ENCODE measurements around the gene FAM78A.

The FAM78A gene

DNA sequence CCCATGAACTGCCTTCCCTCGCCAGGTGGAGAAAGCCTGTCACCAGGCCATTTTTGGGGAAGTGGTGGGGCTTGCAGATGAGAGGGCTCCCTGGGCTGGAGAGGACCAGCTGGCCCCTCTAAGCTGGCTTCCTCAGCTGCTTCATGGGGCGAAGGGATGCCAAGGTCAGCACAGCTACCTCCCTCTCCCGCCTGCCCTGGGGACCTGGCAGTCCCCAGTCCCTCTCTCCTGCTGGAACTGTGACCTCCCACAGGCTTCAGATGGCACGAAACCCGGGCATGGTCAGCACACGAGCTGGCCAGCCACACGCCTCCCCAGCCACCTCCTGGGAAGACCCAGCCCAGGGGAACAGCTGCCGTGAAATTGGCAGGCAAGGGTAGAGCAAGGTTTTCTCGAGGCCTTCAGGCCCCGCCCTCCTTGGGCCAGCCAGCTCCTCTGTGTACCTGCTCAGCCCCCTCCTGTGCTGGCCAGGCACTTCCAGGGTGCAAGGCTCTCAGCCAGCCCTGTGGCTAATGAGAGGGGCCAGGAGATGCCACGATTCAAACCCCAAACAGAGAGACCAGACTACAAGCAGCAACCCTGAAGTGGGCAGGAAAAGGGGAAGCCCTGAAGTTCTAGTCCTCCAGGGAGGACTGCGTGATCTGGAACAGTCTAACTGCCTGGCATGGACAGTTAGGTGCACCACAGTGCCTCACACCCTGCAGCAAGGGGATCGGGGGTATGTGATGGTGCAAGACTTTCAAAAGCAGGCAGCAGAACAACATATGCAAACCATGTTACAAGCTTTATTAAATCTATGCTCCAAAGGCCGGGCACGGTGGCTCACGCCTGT, 26.1 kb upstream of the FAM78A start:
- no peak for DNase-seq (ENCODE audit: low read depth in 3 of 3)

DNA sequence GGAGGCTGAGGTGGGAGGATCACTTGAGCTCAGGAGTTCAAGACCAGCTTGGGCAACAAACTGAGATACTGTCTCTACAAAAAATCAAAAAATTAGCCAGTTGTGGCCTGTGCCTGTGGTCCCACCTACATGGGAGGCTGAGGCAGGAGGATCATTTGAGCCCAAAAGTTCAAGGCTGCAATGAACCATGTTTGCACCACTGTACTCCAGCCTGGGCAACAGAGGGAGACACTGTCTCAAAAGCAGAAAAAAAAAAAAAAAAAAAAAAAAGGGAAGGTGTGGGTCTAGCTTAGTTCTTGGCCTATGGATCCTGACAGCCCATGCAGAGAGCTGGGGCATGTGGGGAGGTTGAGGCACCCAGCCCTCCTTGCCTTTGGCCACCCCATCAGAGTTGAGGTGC, 24.1 kb upstream of the FAM78A start:
- DNase-seq (ENCODE audit: low read depth in 3 of 3): no peak

DNA sequence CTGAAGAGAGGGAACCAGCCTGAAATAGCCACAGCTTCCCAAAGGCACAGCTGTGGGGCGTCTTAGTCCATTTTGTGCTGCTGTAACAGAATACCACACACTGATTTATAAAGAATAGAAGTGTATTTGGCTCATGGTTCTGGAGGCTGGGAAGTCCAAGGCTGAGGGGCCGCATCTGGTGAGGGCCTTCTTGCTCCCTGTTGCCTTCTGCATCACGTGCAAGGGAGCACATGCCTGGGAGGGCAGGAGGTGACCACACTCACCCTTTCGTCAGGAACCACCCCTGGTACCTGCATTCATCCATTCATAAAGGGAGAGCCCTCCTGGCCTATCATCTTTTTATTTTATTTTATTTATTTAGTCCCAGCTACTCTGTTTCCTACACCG, 23.6 kb upstream of the FAM78A start:
- DNase-seq (ENCODE audit: low read depth in 3 of 3): no peak

DNA sequence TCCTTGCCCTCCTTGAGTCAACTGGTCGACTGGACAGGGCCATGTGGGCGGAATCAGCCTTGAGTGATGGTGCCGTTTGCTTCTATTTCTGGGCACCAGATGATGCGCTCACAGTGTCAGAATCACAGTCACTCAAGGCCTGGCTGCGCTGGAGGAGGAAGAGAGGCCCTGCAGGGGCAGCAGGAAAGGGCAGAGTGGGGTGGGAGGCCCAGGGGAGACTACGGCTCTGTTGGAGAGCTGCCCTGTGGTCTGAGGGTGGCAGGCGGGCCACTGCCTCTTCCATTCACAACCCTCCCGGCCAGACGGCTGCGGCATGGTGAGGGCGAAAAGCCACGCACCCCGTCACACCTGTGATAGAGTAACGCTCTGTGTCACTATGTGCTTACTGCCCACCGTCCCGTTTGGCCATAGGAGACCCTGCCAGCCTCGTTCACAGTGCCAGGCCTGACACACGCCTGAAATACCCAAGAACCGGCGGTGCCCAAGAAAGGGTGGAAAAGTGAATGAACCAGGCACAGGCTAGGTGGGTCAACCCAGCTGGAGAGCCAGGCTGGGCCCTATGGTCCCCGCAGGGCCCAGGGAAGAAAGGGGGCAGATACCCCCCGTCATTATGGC, 23.1 kb upstream of the FAM78A start:
- no peak for DNase-seq (ENCODE audit: low read depth in 3 of 3)

DNA sequence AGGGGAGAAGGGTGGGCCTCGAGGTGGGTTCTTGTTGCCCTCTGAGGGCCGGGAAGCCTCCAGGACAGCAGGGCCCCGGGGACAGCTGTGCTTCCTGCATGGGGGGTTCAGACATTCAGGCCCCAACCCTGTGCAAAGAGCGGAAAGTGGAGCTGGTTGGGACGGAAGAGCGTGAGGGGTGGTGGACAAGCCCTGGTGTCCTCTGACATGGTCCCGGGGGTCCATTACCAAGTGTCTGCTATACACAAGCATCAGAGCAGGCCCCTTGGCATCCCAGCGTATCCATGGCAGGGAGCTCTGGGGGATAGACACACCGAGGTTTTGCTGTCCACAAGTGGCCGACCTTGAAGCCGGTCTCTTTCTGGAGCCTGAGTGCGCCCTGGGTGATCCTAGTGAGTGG, 22.5 kb upstream of the FAM78A start:
- DNase-seq (ENCODE audit: low read depth in 3 of 3): no peak

DNA sequence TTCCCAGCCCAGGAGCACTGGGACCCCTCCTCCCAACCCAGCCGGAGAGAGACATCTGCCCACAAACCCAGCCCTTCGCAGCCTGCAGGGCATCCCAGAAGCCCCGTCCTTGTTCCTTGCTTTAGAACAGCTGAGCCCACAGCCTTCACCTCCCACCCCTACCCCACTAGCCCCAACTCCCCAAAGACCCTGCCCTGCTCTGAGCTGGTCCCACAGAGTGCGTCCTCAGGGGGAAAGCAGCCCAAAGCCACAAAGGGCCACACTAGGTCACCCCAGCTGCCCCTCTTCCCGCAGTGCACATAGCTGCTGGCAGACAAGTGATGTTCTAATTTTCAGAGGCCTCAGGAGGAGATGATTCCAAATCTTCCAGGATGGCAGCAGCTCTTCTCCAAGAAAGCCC, 22.0 kb upstream of the FAM78A start:
- no peak for DNase-seq (ENCODE audit: low read depth in 3 of 3)

DNA sequence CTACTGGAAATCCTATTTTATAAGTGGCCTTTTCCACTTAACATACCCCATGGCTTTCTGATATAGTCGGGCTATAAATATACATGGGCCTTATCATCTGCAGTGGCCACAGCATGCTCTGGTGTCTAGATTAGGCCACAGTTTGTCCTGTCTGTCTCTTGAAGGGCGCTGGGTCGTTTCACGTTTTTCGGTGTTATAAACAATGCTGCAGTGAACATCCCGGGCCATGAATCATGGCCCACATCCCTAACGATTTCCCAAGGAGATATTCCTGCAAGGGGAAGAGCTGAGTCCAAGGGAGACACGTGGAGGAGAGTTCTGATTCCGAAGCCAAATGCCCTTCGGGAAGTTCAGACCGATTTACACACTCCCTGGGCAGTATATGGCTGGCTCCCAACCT, 21.6 kb upstream of the FAM78A start:
- no peak for DNase-seq (ENCODE audit: low read depth in 3 of 3)

DNA sequence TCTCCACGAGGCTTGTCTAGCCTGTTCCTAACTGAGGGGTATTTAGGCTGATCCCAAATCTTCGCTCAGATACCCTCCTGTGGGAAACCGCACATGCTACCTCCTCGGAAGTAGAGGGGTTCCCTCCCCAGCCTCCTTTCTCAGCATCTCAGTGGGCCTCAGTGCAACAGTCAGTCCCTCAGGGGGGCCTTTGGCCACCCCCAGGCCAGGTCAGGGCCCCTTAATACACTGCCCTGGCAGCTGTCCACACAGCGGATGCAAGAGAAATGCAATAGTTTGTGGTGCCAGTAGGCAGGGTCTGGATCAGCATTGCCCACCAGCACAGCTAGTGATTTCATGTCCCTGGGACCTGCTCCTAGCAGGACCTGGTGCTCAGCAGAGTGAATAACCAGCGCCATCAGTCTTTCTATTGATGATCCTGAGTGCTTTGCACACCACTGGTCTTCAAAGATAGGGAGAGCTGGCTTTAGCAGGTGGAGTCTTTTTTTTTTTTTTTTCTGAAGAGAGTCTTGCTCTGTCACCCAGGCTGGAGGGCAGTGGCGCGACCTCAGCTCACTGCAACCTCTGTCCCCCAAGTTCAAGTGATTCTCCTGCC, 20.7 kb upstream of the FAM78A start:
- no peak for DNase-seq (ENCODE audit: low read depth in 3 of 3)

DNA sequence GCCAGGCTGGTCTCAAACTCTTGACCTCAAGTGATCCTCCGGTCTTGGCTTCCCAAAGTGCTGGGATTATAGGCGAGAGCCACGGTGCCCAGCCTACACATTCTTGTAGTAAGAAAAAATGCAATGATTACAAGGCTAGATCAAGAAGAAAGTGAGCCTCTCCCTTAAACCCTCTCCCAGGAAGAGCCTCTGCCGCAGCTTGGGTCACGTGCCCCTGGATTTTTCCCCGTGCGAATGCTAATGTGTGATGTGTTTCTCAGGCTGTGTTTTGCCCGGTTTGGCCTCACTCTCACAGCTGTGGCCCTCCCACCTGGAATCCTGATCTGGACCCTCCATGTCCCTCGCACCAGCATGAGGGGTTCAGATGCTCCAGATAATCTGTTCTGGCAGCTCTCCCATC, 20.1 kb upstream of the FAM78A start:
- no peak for DNase-seq (ENCODE audit: low read depth in 3 of 3)

DNA sequence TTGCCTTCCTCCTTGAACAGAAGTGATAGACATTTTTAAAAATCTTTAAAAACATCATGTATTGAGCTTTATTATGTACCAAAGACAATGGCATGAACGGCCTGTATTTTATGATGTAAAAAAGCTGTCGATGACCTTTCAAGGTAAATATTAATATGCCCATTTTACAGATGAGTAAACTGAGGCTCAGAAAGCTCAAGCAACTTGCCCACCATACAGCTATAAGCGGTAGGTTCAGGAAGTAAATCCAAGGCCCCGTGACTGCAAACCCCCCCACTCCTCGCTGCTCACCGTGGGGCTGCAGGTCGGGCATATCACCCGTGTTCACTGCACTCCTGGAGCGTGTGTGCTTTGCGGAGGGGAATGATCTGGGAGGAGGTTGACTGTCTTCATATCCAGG, 16.6 kb upstream of the FAM78A start:
- no peak for DNase-seq (ENCODE audit: low read depth in 3 of 3)

DNA sequence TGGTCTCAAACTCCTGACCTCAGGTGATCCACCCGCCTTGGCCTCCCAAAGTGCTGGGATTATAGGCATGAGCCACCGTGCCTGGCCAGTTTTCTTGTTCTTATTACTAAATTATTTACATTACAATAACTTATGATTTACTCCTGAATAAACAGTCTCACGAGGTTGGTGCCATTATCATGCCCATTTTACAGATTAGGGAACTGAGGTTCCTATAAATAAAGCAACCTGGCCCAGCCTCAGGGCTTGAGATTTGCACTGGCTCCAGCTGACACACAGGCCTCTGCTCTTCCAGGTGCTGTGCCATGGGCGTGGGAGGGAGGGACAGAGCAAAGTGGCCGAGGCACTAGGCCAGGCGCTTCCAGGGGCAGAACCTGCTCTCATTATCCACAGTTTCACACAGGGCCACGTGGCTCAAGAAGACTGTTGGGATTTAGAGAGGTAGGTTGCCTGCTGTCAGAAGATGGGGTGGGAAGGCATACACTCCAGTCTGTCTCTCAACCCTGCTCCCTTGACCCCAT, 15.5 kb upstream of the FAM78A start:
- DNase-seq (ENCODE audit: low read depth in 3 of 3): no peak

DNA sequence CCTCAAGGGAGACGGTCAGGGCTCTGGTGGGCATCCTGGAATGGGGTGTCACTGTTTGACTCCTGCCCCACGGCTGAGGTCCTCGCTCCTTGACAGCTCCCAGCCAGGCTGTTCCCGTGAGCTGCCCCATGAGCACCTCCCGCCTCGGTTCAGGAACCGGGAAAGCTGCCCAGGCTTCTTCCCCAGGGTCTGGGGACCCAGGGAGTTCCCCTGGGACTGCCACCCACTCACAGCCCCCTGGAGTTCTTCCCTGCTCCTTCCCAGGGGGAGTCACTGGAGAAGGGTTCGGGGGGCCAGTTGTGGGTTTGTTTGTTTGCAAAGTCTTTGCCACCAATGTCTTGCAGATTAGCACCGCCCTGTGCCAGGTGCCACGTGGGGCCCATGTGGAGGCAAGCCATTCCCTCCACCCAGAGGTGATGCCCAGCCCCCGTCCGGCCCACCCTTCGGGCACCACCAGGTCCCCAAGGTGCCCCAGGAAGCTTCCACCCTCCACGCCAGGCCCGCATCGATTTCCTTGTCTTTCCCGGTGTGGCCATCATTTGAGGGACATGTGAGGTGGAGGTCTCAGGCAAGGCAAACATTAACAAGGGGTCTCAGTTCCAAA, 14.6 kb upstream of the FAM78A start:
- DNase-seq (ENCODE audit: low read depth in 3 of 3): no peak

DNA sequence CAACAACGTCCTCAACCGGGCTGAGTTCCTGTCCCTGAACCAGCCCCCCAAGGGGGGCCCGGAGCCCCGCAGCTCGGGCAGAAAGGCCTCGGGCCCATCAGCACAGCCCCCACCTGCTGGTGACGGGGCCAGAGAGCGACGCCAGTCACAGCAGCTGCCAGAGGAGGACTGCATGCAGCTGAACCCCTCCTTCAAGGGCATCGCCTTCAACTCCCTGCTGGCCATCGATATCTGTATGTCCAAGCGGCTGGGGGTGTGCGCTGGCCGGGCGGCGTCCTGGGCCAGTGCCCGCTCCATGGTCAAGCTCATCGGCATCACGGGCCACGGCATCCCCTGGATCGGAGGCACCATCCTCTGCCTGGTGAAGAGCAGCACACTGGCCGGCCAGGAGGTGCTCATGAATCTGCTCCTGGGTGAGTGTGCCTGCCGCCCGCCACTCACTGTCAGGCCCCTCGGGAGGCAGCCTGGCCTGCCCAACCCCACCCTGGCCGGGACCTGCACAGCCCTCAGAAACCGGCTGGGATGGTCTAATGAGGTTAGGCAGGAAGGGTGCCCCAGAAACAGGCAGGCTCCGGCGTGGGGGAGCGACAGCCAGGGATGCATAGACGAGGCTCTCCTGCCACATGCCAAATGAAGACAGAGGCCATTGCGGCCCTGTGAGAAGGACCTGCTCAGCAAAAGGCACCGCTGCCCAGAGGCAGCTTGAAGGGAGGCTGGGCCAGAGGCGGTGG, 13.9 kb upstream of the FAM78A start:
- no peak for DNase-seq (ENCODE audit: low read depth in 3 of 3)

DNA sequence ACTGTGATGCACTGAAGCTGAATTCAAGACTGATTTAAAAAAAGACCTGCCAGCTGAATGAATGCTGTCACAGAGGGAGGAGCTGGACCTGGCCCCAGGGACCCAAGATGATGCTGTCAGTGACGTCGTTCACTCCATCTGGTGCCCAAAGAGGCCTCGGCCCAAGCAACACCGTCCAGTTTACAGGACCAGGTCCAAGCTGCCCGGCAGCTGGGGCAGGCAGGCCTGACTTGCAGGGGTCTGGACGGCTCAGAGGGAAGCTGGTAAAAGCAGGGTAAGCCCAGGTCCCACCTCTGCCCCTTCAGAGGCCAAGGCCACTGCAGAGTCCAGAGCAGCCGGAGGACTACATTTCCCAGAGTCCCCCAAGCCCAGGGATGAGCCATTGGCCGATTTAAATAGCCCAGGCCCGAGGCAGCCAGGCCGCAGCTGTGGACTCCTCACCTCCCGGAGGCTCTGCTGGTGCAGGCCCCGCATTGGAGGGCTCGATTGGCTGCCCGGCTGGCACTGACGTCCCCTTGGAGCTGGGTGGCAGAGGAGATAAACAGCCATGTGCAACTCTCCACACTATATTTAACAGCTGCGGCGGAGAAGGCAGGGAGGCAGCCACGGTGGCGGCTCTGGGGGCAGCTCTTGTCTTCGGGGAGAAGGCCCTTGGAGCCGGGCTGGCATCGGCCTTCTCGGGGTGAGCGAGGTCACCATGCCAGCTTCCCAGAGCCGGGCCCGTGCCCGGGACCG, 13.2 kb upstream of the FAM78A start, which contains the start of gene PLPP7:
PLPP7 (plus strand) TSS at position 423 of the 735 bp plus-strand sequence; CDS start at position 698, 275 bp downstream.
- no peak for DNase-seq (ENCODE audit: low read depth in 3 of 3)

DNA sequence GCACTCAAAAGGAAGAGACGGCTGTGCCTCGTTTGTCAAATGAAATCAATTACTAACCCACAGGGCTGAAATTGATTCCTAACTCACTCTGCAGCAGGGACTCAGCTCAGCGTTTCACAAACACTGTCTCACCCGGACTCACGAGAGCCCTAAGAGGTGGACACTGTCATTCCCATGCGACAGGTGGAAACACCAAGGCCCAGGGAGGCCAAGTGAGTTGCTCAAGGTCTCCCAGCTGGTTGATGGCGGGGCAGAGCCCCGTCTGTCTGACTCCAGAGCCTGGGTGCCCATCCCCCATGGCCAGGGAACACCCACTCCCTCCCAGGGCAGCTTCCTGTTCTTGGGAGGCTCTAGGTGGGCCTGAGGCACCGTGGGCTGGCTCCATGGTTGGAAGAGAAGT, 11.9 kb upstream of the FAM78A start:
- no peak for DNase-seq (ENCODE audit: low read depth in 3 of 3)

DNA sequence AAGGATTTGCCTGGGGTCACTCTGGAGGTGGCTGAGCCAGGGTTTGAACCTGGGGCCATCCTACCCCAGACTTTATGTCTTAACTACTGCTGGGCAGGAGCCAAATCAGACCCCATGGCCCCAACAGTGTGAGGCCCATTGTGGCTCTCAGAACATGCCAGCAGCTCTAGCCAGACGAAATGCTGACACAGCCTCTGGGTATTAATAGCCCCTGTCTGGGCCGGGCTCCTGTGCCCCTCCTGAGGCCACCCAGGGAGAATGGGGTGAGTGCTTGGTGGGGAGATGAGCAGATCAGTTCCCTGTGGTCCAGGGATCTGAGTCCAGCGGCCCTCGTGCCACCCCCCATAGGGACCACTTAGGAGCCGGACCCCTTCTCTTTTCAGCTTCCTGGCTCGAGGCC, 11.0 kb upstream of the FAM78A start:
- no peak for DNase-seq (ENCODE audit: low read depth in 3 of 3)

DNA sequence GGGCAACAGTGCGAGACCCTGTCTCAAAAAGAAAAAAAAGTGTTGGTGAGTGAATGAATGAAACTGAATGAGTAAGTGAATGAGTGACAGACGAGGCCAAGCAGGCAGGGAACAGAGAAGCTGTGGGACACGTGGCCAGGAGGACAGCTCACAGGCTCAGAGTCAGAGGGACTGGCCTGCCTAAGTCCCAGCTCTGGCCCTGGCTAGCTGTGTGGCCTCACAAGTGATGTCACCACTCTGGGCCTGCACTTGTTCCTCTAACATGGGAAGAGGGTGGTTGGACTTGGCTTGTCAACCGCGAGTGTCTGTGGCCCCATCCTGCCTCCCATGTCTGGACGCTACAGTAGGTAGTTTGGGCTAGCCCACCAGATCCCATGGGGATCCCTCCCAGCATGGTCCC, 8.5 kb upstream of the FAM78A start:
- no peak for DNase-seq (ENCODE audit: low read depth in 3 of 3)

DNA sequence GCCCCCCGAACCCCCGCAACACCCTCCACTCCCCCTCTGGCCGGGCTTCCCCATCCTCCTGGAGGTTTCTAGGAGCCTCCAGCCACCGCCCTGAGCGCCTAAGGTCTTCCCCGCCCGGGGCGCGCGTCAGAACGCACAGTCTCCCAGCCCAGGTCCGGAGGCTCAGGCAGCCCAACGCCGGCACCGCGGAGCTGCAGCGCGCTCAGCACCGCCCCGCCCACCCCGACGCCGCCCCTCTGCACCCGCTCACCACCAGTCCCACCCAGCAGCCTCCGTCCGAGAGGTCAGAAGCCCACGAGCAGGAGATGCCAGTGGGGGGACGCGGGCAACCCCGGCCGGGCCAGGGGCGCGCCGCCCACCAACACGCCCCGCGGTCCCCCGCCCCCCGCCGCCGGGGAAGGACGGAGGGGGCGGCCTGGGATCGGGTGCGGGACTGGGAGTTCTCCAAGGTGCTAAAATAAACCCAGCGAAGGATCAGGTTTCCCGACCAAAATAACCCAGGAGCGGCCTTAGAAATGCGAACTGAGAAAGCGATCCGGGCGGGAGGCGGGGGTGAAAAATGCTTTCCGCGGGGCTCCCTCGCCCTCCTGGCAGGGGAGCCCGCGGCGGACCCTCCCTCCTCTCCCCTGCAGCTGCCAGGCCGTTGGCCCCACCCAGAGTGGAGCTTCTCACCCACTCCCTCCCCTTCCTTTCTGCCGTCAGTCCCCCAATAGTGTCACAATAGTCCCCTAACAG, 6.5 kb upstream of the FAM78A start:
- no peak for DNase-seq (ENCODE audit: low read depth in 3 of 3)

DNA sequence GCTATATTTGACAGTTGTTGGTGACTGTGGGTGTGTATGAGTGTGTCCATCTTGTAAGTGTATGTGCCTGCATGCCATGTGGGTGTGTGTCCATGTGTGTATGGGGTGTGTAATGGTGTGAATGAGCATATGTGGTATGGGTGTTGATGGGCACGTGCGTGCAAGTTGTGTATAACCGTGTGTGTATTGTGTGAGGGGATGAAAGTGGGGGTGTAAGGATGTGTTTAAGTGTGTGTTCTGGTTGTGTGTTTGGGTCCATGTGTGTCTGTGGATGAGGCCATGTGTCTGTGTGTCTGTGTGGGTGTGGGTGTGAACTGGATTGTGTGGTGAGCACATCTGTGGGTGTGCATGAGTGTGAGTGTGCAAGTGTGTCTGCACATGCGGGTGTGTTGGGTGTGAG, 5.9 kb upstream of the FAM78A start:
- no peak for DNase-seq (ENCODE audit: low read depth in 3 of 3)

Data from stimulated activated CD4-positive, alpha-beta T cell treated with anti-CD3 and anti-CD28 coated beads, TNF-alpha, amount 100 ng/mL, for 48 hours (primary cell).